22Rv1 (cell line): ENCODE results near the gene GANAB.

Experiments used
- ZFX ChIP-seq: fragments of 450-650 bp; IDR thresholded peaks from 2 replicates; pipeline ENCODE4 v1.6.1; 2017; ENCODE audit warnings: antibody characterized with exemption, borderline replicate concordance
- TF ChIP-seq, protein P1 (sequence below): fragments of 450-650 bp; IDR thresholded peaks from 2 replicates; pipeline ENCODE4 v1.5.1; 2017; ENCODE audit warnings: mild to moderate bottlenecking

DNA sequence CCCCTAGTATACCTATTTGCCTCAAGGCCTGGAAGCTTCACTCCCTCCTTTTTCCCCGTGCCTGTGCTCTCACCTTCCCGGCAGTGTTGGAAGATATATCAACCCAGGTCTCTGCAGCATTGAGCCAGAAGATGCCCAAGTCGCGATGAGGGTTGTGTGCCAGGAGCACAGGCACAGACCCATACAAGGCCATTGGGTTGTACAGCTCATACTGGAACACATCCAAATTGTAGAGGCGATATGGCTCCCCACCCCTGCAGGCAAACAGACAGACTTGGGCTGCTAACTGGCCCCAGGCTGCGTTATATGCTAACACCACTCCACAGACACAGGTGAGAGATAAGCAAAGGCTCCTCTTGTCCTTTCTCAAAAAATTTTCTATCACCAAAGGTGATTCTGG is 13.9 kb downstream of the GANAB start:
- TF ChIP-seq, protein P1, sequence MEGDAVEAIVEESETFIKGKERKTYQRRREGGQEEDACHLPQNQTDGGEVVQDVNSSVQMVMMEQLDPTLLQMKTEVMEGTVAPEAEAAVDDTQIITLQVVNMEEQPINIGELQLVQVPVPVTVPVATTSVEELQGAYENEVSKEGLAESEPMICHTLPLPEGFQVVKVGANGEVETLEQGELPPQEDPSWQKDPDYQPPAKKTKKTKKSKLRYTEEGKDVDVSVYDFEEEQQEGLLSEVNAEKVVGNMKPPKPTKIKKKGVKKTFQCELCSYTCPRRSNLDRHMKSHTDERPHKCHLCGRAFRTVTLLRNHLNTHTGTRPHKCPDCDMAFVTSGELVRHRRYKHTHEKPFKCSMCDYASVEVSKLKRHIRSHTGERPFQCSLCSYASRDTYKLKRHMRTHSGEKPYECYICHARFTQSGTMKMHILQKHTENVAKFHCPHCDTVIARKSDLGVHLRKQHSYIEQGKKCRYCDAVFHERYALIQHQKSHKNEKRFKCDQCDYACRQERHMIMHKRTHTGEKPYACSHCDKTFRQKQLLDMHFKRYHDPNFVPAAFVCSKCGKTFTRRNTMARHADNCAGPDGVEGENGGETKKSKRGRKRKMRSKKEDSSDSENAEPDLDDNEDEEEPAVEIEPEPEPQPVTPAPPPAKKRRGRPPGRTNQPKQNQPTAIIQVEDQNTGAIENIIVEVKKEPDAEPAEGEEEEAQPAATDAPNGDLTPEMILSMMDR: no peak
- TF ChIP-seq ZFX: no peak
